Central memory CD4-positive, alpha-beta T cell (primary cell): ENCODE measurements around the gene COP1.
"Not testable (repeated sequence)": the region's sequence is repeated elsewhere in the genome, so short reads cannot be mapped to it uniquely, and the experiment has no call there.

ENCODE experiments used
- DNase-seq: peaks from one replicate; pipeline ENCODE4 v3.0.0; 2022

The COP1 gene

DNA sequence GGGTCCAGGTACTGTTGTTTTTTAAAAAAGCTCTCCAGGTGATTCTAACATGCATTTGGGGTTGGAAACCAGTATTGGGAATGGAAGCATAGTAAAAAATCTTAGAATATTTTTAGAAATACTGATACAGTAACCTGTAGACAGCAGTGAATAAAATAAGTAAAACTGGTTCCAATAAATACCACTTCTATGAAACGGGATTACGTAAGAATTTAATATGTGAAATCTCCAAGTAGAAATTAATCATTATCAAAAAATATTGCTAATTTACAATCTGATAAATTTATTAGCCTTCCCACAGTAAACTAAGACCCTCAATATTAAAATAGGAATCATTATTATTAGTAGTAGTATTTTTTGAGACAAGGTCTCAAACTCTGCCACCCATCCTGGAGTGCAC is 177.5 kb downstream of the COP1 start:
- no peak for DNase-seq

DNA sequence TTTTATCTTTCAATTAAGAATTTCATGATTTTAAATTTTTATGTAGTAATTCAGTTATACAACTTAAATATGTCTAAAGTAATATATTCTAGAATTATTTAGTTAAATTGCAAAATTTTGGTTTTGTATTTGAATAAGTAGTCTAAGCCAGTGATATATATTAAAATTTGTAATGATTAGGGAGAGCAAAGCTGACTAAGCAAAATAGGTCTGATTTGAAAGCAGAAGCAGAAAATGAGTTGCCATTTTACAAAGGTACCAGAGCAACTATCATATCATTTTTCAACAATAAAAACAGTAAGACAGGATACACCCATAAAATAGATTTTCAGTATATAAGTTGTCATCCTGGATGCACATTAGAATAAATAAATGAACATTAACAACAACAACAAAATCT is 177.9 kb downstream of the COP1 start:
- no peak for DNase-seq

DNA sequence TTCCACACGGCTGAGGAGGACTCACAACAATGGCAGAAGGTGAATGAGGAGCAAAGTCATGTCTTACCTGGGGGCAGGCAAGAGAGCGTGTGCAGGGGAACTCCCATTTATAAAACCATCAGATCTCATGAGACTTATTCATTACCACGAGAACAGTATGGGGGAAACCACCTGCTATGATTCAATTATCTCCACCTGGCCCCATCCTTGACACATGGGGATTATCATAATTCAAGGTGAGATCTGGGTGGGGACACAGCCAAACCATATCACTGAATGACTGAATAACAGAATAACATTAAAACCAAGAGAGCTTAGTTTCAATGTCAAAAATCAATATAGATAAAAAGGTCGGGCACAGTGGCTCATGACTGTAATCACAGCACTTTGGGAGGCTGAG is 179.2 kb downstream of the COP1 start:
- DNase-seq, result not testable (repeated sequence)

DNA sequence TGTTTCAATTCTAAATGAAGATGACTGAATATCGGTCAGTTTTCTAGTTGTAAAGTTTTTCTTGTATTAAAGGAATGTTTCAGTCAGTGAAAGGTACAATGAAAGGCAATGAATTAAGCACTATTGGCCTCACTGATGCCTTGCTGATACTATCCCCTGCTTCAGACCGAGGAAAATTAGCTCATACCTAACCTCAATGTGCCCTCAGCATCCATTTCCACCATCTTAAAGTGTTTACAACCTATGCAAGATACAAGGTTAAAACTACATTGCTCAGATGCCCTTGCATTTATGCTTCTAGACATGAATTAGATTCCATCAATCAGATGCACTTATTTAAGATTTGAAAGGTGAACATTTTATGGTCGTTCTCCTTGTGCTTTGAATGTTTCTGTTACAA is 184.5 kb downstream of the COP1 start:
- DNase-seq, result no peak

DNA sequence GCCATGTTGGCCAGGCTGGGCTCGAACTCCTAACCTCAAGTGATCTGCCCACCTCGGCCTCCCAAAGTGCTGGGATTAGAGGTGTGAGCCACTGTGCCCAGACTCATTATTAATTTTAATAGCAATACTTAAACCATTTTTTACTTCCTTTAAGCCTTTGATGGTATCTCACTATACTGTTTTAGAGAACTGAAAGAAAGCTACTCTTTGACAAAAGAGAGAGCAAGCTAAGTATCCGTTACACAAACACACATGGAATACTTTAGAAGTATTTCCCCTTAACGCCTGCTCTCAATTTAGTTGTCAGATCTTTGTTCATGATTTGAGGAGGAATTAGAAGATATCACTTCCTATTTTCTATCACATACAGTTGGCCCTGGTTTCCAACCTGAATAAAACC is 189.4 kb downstream of the COP1 start:
- DNase-seq, result no peak

DNA sequence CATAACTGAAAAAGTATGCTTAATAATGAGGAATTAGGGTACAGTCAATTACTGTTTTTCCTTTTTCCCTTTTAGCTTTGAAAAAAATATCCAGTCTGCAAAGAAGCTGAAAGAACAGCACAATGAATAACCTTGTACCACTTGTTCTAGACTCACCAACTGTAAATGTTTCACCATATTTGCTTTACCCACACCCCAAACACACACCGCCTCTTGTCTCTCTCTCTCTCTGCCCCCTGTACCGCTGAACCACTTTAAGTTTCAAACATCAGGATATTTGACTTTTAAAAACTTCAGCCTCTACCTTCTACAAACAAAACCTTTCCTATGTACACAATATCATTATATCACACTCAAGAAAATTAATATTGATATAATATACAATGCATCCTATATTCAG is 197.1 kb downstream of the COP1 start:
- no peak for DNase-seq

GRCh38 chr1:176007756-176008389 is 199.2 kb downstream of the COP1 start:
- not testable (repeated sequence) for DNase-seq

GRCh38 chr1:175994660-175995059 is 212.4 kb downstream of the COP1 start:
- not testable (repeated sequence) for DNase-seq

- not testable (repeated sequence) for DNase-seq
Measured at GRCh38 chr1:175992825-175993224, 214.3 kb downstream of the COP1 start.

GRCh38 chr1:175992202-175992601 is 214.9 kb downstream of the COP1 start:
- DNase-seq, result not testable (repeated sequence)

DNA sequence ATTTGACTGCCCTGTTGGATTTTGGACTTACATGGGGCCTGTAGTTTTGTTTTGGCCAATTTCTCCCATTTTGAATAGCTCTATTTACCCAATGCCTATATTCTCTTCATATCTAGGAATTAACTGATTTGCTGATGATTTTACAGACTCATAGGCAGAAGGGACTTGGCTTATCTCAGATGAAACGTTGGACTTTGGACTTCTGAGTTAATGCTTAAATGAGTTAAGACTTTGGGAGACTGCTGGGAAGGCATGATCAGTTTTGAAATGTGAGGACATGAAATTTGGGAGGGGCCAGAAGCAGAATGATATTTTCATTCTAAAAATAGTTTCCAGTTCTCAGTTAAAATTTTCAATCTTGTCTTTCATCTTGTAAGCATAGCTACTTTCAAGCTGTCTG is 222.3 kb downstream of the COP1 start:
- no peak for DNase-seq

DNA sequence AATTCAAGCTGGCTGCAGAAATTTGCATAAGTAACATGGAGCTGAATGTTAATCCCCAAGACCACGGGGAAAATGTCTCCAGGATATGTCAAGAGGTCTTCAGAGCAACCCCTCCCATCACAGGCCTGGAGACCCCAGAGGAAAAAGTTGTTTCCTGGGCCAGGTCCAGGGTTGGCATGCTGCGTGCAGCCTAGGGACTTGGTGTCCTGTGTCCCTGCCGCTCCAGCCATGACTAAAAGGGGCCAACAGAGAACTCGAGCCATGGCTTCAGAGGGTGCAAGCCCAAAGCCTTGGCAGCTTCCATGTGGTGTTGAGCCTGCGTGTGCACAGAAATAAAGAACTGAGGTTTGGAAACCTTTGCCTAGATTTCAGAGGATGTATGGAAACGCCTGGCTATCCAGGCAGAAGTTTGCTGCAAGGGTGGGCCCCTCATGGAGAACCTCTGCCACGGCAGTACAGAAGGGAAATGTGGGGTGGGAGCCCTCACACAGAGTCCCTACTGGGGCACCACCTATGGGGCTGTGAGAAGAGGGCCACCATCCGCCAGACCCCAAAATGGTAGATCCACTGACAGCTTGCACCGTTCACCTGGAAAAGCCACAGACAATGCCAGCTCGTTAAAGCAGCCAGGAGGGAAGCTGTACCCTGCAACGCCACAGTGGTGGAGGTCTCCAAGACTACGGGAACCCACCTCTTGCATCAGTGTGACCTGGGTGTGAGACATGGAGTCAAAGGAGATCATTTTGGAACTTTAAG is 222.9 kb downstream of the COP1 start:
- no peak for DNase-seq

DNA sequence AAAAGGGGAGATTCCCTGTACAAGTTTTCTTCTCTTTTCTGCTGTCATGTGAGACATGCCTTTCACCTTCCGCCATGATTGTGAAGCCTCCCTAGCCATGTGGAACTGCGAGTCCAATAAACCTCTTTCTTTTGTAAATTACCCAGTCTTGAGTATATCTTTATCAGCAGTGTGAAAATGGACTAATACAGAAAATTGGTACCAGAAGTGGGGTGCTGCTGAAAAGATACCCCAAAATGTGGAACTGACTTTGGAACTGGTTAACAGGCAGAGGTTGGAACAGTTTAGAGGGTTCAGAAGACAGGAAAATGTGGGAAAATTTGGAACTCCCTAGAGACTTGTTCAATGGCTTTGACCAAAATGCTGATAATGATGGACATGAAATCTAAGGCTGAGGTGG is 223.7 kb downstream of the COP1 start:
- not testable (repeated sequence) for DNase-seq

DNA sequence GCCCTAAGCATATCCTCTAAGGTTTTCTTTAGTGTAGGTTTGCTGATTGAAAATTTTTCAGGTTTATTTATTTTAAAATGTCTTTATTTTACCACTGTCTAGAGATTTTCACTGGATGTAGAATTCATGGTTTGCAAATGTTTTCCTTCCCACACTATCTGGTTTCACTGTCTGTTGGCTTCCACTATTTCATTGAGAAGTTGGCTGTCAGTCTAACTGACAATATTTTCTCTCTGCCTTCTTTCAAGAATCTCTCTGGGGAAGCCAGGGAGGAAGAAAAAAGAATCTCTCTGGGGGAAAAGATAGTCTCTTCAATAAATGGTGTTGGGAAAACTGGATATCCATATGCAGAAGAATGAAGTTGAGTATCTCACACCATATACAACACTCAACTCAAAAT is 226.0 kb downstream of the COP1 start:
- no peak for DNase-seq

- DNase-seq, result no peak
Measured at GRCh38 chr1:175978926-175979325, 228.2 kb downstream of the COP1 start.

DNA sequence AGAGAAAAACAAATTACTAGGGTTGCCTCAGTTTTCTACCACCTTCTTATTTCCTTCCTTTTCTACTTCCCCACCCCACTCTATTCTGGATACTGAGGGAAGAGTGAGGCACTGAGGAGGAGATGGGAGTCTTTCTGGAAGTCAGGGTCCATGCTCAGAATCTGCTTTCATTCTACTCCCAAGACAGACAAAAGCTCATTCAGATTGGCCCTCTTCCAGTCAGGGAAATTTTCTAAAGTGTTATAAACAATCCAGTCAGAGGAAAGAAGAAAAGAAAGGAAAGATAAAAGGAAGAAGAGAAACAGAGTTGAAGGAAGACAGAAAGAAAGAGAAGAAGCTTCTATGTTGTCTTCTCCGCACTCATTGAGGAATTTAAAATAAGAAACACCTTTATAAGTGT is 228.6 kb downstream of the COP1 start:
- no peak for DNase-seq

DNA sequence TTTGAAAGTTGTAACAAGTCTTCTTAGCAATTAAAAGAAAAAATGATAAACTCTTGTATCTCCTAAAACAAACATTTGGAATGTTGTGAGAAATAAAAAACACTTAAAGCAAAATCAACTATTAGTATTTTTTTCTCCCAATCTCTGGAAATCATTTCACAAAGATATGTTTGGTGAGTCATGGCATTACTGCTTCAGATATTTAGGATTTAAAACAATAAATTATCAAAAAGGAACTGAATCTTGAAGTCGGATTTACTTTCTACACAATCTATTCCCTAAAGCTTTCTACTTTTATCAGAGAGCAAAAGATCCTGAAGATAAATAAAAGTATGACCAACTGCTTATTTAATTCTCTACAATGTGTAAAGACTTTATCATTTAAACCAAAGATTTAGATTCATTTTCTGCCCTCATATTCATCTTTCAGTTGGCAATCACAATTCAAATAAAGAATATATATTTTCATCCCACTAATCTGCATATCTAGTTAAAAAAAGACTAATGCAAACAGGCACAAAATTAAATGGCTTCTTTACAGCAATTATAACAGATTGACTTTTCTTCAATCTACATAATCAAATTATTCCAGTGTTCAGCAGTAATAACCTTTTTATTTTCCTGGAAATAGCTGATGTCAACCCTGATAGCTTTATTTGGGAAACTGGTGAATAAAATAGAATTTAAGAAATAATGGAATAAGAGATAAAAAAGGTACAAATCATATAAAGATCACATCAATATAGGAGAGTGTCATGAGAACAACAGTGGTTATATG is 230.0 kb downstream of the COP1 start:
- DNase-seq, result no peak

- DNase-seq, result no peak
Measured at GRCh38 chr1:175969231-175969630, 237.9 kb downstream of the COP1 start.

GRCh38 chr1:175968486-175969172 is 238.5 kb downstream of the COP1 start:
- DNase-seq, result no peak

DNA sequence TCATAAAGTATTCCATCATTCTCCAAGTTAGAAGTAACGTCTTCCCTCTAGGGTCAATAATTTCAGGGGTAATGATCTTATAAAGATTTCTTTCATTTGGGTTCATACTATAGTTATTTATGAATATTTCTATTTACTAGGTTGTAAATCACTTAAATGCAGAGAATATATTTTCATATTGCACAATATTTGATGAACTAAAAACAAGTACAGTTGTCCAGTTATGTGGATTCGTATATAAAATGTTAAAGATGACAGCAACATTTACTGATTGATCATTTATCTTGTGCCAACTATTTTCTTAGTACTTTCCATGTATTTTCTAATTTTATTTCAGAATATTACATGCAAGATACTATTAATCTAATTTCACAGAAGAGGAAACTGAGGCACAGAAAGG is 243.3 kb downstream of the COP1 start:
- DNase-seq, result no peak

GRCh38 chr1:175960169-175960568 is 246.9 kb downstream of the COP1 start:
- DNase-seq, result no peak

GRCh38 chr1:175951627-175952026 is 255.5 kb downstream of the COP1 start:
- DNase-seq, result no peak

- no peak for DNase-seq
Measured at GRCh38 chr1:175947771-175948170, 259.3 kb downstream of the COP1 start.
